GM19452 (cell line): ENCODE measurements around the gene OAS1.
A peak's percentile ranks its signal among the peaks of the same experiment; 100 is the strongest.

Experiments used
- ATAC-seq: cut with Tn5 transposase; IDR thresholded peaks from one replicate; pipeline ENCODE4 v1.9.1; 2021; ENCODE audit not compliant: unreplicated experiment

OAS1 gene

DNA sequence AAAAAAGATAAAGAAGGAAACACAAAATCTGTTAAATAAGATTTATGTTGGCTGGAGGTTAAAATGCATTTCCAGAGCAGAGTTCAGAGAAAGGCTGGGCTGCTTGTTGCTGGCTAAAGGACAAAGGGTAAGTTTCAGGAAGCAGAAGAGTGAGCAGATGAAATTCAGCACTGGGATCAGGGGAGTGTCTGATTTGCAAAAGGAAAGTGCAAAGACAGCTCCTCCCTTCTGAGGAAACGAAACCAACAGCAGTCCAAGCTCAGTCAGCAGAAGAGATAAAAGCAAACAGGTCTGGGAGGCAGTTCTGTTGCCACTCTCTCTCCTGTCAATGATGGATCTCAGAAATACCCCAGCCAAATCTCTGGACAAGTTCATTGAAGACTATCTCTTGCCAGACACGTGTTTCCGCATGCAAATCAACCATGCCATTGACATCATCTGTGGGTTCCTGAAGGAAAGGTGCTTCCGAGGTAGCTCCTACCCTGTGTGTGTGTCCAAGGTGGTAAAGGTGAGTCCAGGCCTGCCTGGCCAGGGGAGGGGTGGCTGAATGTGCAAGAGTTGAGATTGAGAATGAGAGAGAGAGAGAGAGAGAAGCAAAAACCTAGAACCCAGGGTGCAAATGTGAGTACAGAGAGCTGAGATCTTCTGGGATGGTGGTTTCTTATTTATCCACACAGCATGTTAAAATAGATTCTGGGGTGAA is at the start of gene OAS1:
Gene OAS1 (plus strand): TSS at position 251 of the 703 bp plus-strand sequence. CDS start 78 bp downstream, at position 329.
- peak; percentile 62 for ATAC-seq

DNA sequence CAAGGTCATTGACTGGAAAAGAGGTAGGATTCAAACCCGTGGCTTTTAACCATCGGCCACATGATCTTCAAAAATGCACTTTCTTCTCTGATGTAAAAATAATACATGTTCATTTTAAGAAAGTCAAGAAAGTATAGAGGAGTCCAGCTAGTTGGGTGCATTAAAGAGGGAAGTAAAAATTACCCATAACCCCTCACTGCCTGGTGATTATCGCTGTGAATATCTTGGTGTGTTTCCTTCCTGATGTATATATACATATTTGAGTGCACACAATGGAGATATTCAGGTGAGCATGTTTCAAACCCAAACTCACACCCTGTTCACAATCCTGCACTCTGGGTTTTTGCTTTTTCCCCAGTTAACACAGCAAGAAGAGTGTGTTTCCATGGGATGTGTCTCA is 47.5 kb upstream of the OAS1 start:
- ATAC-seq, result no peak

DNA sequence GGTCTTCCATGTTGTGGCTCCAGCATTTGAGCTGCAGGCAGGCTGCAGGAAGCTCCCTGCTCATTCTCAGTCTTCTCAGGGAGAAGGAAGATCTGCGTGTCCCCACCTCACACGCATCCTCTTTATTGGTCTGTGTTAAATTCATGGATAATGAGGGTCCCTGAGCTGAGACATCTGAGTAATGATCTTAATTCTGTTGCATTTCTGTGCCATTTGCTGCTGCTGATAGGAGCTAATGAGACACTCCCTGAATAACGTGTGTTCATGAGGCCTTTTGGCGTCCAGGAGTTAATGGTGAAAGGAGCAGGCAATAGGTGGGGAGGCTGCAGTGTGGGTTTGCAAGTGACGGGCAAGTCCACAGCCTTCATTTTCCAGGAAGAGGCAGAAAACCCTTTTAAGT is 46.6 kb upstream of the OAS1 start:
- no peak for ATAC-seq

DNA sequence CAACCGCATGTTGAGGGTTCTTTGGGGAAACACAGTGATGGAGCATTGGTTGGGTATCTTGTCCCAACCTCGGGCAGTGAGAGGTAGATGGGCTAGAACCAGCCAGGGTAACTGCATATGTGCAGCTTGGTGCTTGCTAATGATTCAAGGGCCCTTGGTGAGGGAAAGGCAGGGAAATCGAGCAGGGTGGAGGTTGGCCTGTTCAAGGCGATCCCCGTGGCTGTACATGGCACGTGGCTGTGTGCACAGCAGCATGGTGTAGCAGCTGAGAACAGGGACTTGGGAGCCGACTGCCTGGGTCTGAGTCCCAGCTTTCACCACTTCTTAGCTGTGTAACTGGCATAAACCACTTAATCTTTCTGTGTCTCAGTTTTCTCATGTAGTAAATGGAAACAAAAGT is 45.5 kb upstream of the OAS1 start:
- no peak for ATAC-seq

DNA sequence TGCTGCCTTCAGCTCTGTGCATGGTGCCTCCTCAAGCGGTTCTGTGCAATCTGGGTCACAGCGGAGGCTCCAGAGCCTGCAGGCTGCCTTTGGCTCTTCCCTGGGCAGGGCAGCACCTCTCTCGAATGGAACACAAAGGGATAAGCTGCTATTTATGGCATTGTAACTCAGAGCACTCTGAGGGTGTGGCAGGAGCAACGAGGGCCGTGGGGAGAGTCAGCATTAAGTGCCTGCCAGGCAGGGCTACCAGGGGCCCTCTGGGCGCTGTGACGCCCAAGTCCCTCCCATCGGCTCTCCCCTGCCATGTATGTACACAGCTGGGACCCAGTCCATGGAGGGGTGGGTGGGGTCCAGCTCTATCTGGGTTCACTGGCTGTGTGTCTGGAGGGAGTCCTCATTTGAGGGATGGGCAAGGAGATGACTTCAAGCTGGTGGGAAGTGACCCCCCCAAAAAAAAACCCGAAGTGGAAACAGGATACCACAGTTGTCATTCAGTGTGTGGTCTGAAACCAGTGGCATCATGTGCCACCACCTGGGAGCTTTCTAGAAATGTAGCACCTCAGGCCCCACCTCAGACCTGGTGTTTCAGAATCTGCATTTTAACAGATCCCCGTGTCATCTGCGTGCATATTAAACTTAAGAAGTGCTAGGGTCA is 44.0 kb upstream of the OAS1 start:
- ATAC-seq, result no peak

DNA sequence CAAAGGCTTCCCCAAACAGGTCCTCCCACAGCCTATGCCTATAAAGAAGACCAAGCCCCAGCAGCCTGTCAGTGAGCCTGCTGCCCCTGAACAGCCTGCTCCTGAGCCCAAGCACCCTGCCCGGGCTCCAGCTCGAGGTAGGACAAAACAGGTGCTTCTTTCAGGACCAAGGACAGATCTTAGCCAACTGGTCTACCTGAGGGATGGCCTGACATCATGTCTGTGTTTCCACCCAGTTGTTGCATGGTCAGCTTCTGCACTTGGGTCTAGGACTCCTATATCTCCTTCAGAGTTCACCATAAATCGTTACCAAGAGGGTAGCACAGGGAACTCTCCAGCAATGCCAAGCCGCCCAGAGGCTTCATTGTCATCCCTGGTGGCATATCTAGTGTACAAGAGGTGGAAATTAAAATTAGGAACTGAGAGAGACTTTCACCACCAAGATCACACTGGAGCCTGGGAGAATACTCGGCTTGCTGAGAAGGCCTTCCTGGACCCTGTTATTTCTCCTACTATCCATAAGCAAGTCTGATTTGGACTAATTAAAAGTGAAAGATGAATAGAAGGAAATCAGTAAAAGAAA is 38.2 kb upstream of the OAS1 start:
- ATAC-seq, result no peak

DNA sequence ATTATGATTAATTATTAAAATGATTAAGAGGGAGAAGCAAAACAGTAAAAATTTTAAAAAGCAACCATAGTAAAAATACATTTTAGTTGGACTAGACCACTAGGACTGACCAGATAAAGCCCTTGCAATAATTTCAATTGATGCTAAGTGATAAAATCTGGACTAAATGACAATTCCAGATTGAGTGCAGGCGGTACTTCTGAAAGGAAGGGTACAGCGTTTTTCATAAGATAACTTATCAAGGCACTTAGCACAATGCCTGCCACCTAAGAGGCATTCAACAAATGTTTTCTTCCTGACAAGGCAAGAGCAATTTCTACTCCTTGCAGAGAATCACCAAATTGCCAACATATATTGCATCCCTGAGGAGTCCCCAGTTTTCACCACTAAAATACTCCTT is 37.7 kb upstream of the OAS1 start:
- ATAC-seq, result no peak

DNA sequence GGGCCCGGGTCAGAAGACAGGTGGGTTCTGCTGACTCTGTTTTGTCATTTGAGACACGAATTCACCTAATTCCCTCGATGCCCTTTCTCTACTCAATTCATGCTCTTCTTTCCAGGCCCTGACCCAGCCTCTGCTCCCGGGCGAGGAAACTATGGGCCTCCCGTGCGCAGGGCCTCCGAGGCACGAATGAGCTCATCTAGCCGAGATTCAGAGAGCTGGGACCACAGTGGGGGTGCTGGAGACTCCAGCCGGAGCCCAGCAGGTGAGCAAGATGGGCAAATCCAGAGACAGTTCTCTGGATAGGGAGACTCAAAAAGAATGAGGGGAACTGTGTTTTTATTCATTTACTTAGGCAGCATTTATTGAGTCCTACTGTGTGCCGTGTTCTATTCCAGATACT is 37.0 kb upstream of the OAS1 start:
- no peak for ATAC-seq

DNA sequence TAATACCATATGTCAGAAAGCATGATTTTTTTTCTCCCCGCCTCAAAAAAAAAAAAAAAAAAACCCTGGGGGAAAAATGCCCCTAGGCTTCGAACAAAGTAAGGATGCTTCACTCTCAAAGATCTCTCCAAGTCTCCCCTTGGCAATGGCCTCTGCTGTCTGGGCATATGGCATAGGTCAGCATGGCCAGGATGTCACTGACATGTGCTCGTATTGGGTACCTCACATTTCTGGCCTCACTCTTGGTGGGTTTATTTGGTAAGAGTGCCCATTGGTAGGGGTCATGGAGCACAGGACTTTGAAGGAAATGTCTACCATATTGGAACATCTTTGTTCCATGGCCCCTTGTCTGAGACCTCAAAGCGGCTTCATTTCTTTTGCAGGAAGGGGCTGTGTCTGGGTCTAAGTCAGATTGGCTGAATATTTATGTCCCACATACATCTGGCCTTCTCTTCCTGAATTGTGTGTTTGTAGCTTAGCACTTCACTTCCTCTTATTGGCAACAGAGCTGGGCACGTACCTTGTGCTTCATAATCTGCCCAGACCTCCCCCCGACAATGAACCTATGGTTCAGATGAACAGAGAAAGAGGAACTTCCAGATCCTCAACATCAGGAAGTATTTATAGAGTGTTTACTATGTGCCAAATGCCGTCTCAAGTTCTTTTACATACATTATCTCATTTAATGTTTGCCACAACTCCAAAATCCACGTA is 36.3 kb upstream of the OAS1 start:
- ATAC-seq, result no peak

DNA sequence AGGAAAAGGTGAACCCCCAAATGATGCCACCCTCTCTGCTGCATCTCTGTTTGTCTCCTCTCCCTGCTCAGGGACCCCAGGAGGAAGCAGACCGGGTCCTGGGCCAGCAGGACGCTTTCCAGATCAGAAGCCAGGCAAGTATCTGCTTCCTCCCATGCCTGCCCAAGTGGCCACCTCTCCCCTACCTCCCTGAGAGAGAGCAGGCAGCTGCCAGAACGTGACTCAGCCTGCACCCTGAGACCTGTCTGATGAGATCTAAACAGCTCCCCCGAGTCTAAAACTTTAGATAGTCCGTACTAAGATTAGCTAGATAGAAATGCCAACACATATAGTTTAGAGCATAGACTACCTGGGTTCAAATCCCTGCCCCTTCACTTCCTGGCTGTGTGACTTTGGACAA is 31.2 kb upstream of the OAS1 start:
- no peak for ATAC-seq

DNA sequence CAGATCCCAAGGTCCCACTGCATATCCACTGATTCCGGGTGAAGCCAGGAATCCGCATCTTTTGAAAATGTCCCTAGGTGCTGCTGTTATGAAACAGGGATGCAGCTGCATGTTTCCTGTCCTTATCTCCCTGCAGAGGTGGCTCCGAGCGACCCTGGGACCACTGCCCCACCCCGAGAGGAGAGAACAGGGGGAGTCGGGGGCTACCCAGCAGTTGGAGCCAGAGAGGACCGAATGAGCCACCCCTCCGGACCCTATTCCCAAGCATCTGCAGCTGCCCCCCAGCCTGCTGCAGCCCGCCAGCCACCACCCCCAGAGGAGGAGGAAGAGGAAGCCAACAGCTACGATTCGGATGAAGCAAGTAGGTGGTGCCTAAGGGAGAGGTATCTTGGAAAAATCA is 30.3 kb upstream of the OAS1 start:
- no peak for ATAC-seq

DNA sequence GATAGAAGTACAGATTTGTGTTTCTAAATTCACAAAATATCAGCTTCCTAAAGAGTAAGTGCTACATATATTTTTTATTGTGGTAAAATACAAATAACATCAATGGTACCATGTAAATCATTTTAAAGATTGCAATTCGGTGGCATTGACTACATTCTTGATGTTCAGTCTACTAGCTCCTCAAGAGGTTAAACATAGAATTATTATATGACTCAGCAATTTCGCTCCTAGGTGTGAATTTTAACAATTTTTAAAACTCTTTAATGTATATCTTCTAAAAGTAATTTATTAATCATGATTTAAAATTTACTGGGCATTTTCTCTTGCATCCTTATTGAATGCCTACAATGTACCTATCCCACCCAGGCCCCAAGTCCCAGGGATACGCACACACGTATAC is 29.8 kb upstream of the OAS1 start:
- no peak for ATAC-seq

DNA sequence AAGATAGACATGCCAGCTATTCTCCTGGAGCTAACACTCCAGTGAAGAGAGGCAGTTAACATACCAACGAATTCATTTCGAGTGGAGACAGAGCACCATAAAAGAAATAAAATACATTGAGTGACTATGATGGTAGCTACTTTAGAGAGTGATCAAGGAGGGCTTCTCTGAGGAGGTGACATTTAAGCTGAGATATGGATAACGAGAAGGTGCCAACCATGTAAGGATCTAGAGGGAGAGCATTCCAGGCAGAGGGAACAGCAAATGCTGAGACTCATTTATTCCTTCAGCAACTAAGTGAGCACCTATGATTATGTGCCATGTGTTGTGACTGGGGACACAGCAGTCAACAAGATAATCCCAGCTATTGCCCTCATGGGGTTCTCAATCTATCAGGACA is 28.3 kb upstream of the OAS1 start:
- no peak for ATAC-seq

DNA sequence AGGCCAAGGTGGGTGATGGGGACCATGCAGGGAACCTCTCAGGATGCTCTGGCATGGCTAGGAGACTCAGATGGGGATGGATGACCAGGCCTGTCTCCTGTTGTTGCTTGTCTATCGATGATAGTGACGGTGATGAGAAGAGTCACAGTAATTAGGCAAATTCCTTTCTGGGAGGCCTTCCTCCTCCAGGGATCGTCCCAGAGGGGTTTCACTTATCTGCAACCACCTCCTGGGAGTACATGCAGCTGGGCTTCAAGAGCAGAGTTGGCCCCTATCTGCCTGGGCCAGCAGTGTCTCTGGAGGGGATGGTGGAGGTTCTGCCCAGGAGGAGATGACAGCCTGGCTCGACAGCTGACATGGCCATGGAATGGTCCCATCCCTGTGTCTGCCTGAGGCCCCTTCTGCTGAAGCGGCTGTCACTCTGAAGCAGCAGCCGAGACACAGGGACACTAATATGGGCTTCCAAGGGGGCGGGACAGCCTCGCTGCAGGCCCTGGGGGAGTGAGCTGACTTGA is 27.5 kb upstream of the OAS1 start:
- no peak for ATAC-seq

DNA sequence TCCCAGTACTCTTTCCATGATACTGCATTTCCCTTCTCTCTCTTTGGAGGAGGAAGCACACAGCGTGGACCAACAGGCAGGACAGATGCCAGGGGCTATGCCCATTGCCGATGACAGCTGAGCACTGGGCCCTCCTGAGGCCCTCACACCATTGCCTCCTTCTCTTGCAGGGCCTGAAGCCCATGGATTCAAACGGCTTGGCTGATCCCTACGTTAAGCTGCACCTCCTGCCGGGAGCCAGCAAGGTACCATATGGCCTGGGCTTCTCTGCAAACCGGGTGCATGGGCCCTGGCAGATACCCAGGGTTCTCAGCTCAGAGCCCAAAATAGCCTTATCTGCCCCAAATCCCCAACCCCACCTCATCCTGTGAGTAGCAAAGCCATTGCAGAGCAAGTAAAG is 25.2 kb upstream of the OAS1 start:
- no peak for ATAC-seq

DNA sequence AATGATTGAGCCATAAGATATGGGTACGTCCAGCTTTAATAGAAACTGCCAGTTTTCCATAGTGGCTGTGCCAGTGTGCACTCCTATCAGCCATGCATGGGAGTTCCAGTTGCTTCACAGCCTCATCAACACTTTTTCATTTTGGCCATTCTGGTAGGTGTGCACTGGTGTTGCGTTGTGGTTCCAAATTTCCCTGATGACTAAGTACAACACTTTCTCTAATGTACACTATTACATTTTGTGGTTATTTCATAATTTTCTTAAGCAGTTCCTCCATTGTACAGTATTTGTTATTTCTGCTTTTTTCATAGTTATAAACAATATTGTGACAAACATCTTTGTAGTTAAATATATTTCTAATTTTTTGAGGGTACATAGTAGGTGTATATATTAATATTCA is 21.5 kb upstream of the OAS1 start:
- ATAC-seq, result no peak

DNA sequence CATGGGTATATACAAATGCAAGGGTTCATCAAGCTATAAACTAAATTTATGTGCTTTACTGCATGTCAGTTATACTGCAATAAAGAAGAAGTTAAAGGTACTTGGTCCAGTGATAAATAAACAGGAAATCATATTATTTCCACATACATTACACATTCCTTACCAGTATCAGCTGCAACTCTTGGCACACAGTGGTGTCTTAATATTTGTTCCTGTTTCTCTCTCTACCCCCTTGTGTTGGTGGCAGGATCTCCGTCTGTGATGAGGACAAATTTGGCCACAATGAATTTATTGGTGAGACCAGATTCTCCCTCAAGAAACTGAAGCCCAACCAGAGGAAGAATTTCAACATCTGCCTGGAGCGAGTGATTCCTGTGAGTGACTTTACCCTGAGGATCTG is 19.2 kb upstream of the OAS1 start:
- no peak for ATAC-seq

DNA sequence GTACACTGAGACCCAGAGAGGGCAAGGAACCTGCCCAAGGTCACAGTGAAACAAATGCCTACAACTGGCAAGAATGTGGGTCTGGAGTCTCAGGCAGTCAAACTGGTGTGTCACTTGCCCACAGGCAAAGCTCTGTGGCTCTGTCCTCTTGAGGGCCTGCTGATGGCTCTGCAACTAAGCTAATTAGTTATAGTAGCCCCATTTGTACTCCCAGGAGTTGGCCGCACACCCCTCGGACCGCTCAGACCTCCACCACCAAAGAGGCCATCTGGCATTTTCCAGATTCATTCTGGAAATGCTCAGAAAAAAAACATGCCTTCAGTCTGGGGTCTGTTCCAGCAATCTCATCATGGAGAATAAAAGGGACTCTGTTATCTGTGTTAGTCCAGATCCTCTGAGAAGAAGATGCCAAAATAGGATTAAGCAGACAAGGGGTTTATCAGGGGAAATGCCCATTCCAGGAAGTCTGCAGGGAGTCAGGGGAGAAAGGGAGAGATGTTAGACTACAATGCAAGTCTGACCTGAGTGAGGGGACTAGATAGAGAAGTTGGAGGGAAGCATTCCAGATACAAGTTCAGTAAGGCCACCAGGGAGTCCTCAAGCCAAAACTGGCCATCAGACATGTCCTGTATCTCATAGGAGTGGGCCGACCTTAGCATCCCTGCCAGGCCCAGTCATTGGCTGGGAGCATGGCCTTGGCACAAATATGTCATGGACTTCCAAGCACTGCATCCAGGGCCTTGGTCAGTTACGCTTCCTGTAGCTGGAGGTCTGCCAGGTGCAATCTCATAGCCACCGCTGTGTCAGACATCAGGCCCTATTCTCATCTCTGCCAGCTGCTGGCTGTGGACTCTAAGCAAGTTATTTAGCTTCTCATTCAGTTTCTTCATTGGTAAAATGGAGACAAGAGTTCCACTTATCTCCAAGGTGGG is 15.4 kb upstream of the OAS1 start:
- no peak for ATAC-seq

DNA sequence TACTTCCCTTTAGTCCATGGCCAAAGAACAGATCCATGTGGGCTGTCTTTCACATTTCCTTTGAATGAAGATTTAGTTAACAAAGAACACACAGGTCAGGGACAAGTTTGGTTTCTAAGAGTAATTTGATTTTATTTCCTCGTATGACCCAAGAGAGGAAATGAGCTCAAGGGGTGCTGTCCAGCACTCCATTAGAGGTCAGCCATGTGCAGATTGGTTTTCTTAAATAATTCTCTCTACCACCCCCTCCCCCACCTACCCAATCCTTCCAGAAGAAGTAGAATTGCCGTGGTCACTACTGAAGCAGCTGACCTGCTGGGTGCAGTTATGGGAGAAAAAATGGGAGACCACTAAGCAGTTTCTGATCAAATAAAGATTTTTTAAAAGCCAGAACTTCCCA is 13.9 kb upstream of the OAS1 start:
- ATAC-seq, result no peak

DNA sequence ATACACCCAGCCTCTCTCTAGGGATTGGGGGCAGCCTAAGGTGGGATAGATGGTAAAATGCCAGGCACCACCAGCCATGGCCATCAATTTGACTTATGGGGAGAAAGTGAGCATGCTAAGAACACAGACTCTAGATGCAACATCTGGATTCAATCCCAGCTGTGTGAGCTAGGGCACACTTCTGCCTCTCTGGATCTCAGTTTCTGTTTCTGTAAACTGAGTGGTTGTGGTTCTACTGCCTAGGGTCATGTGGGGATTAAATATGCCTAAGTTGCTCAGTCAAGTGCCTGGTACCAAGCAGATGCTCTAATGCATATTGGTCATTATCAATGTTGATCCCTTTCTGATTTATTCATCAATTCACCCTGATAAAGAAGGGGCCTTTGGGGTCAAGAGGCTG is 12.6 kb upstream of the OAS1 start:
- ATAC-seq, result no peak

DNA sequence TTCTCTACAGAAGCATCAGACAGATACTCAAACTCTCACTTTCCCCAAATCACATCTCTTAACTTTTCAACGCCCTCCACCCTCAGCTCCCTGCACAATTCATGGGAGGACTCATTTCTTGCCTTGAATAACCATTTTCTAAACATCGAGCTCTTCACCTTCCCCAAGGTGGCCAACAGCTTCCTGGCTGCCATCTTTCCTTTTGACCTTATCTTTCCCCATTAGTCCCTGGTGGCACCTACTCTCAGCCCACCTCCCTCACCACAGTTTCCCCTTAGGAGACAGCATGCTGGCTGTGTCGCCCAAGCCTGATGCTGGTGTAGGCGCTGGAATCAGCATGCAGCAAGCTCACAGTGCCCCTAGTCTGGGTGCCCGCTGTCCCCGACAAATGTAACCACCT is 8.4 kb upstream of the OAS1 start:
- no peak for ATAC-seq
